ENCODE measurements around the gene PSIP1.

Gene PSIP1

GRCh38 chr9:15475923-15476536, 34.7 kb downstream of the PSIP1 start:
- TF ChIP-seq ESRRG (CRISPR knock-in tag; IDR thresholded peaks at IDR 0.05) (no peak), CREB5 (CRISPR knock-in tag; IDR thresholded peaks at IDR 0.05; ENCODE audit: low read depth) (no peak), TOX (CRISPR knock-in tag; IDR thresholded peaks at IDR 0.05; ENCODE audit: borderline replicate concordance) (no peak), ZNF70 (CRISPR knock-in tag; IDR thresholded peaks at IDR 0.05) (no peak), PPARA (CRISPR knock-in tag; IDR thresholded peaks at IDR 0.05; ENCODE audit: borderline replicate concordance) (no peak), PATZ1 (CRISPR knock-in tag; IDR thresholded peaks at IDR 0.05; ENCODE audit: borderline replicate concordance) (no peak), CSRNP3 (CRISPR knock-in tag; IDR thresholded peaks at IDR 0.05) (no peak), TSHZ2 (CRISPR knock-in tag; IDR thresholded peaks at IDR 0.05) (no peak), GLIS3 (CRISPR knock-in tag; IDR thresholded peaks at IDR 0.05) (no peak), ZNF8 (CRISPR knock-in tag; IDR thresholded peaks at IDR 0.05) (no peak), BACH2 (CRISPR knock-in tag; IDR thresholded peaks at IDR 0.05; ENCODE audit: borderline replicate concordance) (no peak), ISL1 (CRISPR knock-in tag; IDR thresholded peaks at IDR 0.05) (no peak), RARB (CRISPR knock-in tag; IDR thresholded peaks at IDR 0.05) (no peak), ZC3H10 (CRISPR knock-in tag; IDR thresholded peaks at IDR 0.05) (no peak), ZFP3 (CRISPR knock-in tag; IDR thresholded peaks at IDR 0.05) (no peak)
- no peak for ATAC-seq

GRCh38 chr9:15469862-15470261, 40.9 kb downstream of the PSIP1 start:
- no peak for ATAC-seq

GRCh38 chr9:15469406-15469805, 41.4 kb downstream of the PSIP1 start:
- no peak for ATAC-seq
- no peak for TF ChIP-seq SNAI2 (CRISPR knock-in tag; IDR thresholded peaks at IDR 0.05)
- no peak for TF ChIP-seq PATZ1 (CRISPR knock-in tag; IDR thresholded peaks at IDR 0.05; ENCODE audit: borderline replicate concordance)

More at GRCh38 chr9:15469862-15470261, 40.9 kb downstream of the PSIP1 start:
- TF ChIP-seq SNAI2 (CRISPR knock-in tag; IDR thresholded peaks at IDR 0.05) (no peak), POU6F1 (CRISPR knock-in tag; IDR thresholded peaks at IDR 0.05; ENCODE audit: borderline replicate concordance, low read depth) (no peak), ZNF565 (CRISPR knock-in tag; conservative IDR thresholded peaks at IDR 0.05; ENCODE audit: low read depth) (no peak)
